ENCODE data around the gene LRRN2. TPM values are rescaled to one million over a fixed set of nuclear protein-coding genes. Genes with fewer than 3 reads are reported as not detected.
"Not testable (repeated sequence)": the region's sequence is repeated elsewhere in the genome, so short reads cannot be mapped to it uniquely, and the experiment has no call there.

The LRRN2 gene
- total RNA-seq, 3 donors from 2014 or later: not detected

DNA sequence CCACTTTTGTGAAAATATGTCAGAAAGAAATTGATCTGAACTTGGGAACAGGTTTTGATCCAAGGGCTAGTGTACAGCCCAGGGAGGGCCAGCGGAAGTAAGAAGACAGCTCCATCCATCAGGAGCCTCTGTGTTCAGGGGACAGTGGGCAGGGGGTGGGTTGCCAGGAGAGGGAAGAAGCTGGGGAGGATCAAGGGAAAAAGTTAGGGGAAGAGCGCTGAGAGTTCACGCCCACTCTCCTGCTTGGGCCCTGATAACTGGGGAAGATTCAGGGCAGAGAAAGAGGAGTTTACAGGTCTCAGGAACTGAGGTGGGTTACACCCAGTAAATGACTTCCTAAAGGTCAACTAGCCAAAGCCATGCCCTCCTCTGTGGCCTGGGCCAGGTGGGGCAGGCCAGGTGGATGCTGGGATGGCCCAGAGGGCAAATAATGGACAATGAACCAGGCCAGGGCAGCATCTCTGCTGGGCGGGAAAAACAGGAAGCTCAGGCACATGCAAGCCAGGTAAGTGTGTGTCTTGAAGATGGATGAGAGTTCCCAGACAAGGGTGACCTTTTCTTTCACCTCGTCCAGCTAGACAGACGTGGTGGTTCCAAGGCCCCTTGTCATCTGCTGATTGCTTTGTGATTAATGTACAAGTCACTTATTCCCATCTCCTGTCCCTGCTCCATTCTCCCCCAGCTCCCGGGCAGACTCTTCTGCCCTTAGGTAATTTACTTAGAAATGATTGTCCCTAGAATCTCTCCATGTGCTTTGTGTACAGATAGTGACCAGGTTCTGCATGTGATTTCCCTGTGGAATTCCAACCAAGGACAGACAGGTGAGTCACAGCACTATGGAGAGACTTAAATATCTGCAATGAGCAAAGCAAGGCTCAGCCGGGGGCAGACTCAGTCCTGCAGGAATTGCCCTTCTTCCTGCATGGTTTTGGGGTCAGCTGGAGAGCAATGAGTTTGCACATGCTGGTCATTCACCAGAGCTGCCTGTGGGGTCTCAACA lies 112.3 kb downstream of the LRRN2 start:
- Mint-ChIP-seq H3K4me3 (no peak overlapping the region), H3K4me1 (ENCODE audit: low read depth) (peaks cover 1% of the 10 kb centered on the region), H3K9me3 (no peaks in the 10 kb centered on the region), H3K27me3 (ENCODE audit: low read depth) (no peaks in the 10 kb centered on the region), H3K36me3 (ENCODE audit: insufficient read depth) (peaks cover 30% of the 10 kb centered on the region)
- ATAC-seq (no peak), DNase-seq (no peak)

DNA sequence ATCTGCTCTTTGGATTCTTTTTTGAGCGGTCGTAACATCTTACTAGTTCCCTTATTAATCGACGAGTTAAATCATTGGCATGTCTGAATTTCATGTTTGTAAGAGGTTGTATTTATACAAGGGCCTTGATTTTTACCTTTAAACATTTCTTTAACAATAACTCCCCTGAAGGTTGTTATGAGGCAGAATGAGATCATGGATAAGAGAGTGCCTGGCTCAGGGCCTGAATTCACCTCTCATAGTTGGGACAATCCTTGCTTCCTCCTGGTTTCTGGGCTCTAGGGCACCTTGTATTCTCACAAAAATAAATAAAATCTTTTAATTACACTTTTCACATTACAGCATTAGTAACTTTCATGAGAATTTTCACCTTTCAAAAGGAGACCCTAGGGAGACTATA lies 113.9 kb downstream of the LRRN2 start:
- Mint-ChIP-seq H3K9me3 (no peaks in the 10 kb centered on the region), H3K4me3 (no peak overlapping the region), H3K27me3 (ENCODE audit: low read depth) (no peaks in the 10 kb centered on the region), H3K36me3 (ENCODE audit: insufficient read depth) (peaks cover 36% of the 10 kb centered on the region), H3K4me1 (ENCODE audit: low read depth) (peaks cover 1% of the 10 kb centered on the region)
- no peak for ATAC-seq
- DNase-seq: no peak

DNA sequence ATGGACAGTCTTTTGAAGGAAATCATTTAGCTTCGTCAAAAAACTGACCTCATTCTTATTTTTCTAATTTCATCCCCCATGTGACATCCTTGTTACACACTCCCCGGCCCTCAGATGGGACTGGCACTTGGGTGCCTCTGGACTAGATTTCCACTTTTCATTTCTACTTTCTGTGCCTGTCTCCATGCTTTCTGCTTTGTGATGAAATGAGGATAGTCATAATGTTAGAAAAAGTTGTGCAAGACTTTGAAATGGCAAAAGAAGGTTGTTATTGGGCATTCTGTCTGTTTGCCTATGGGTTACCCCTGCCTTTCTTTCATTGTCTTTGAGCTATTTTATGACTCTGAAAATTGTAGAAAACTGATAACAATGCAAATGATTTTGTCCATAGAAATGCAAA lies 114.4 kb downstream of the LRRN2 start:
- Mint-ChIP-seq H3K4me1 (ENCODE audit: low read depth) (peaks cover 4% of the 10 kb centered on the region), H3K4me3 (no peak overlapping the region), H3K36me3 (ENCODE audit: insufficient read depth) (peaks cover 36% of the 10 kb centered on the region), H3K9me3 (no peaks in the 10 kb centered on the region), H3K27me3 (ENCODE audit: low read depth) (no peaks in the 10 kb centered on the region)
- ATAC-seq (no peak), DNase-seq (no peak)

DNA sequence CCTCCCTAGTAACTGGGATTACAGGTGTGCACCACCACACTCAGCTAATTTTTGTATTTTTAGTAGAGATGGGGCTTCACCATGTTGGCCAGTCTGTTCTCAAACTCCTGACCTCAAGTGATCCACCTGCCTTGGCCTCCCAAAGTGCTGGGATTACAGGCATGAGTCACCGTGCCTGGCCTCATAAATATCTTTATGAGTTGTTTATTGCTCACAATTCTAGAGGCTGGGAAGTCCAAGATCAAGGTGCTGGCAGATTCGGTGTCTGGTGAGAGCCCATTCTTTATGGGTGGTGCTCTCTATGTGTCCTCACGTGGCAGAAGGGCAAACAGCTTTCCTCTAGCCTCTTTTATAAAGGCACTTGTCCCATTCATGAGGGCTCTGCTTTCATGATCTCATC lies 115.5 kb downstream of the LRRN2 start:
- DNase-seq; H3K9me3 Mint-ChIP-seq; H3K27me3 Mint-ChIP-seq (ENCODE audit: low read depth); H3K4me3 Mint-ChIP-seq; ATAC-seq: not testable (repeated sequence)
- peaks cover 14% of the 10 kb centered on the region for H3K4me1 Mint-ChIP-seq (ENCODE audit: low read depth)
- H3K36me3 Mint-ChIP-seq (ENCODE audit: insufficient read depth): peaks cover 36% of the 10 kb centered on the region

DNA sequence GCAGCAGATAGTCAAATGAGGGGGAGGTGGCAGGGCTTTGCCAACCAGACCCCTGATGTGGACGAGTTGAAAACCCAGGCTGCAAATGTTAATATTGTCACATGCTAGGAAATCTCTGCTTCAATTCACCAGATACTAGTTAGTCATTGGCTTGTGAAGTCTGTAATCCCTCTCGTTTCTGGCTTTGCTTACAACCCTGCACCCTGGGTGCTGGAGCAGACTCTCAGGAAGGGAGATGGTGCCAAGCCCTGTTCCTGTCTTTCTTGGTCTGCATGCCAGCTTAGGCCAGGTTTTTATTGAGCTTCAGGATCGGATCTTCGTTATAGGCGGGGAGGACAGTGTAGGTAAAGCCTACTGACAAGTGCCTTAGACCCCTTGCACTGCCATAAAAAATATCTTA lies 116.1 kb downstream of the LRRN2 start:
- Mint-ChIP-seq H3K4me3 (no peak overlapping the region), H3K4me1 (ENCODE audit: low read depth) (peaks cover 19% of the 10 kb centered on the region), H3K36me3 (ENCODE audit: insufficient read depth) (peaks cover 38% of the 10 kb centered on the region), H3K9me3 (no peaks in the 10 kb centered on the region), H3K27me3 (ENCODE audit: low read depth) (no peaks in the 10 kb centered on the region)
- ATAC-seq: no peak
- no peak for DNase-seq

DNA sequence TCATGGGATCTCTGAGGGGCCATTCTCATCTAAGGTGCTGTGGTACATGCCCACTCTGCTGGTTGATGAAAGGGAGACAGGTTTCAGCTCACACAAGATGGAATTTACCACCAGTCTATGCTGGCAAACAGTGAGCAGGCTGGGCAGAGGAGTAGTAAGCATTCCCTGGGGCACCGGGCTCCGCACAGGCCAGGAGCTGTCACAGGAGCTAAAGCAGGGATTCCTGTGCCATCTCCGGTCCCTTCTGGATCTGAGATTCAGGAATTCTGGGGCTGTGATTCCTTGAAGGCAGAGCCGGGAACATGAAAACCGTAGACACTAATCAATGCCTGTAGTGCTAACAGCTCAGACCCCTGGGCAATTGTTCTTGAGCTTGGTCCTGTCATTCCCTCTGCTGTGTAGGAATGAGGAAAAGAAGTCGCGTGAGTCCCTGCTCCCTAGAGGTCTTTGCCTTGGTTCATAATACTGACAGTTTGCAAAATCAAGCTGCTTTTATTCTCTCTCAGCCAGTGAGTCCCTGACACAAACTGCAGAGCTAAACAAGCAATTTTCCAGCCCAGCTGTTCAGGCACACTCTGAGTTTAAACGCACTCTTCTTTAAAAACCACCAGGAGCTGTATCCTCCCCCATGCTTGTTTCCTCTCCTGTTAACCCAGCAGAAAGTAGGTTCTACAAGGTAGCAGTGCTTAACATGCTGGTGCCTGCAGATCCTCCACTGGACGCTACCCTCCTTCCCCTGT lies 116.8 kb downstream of the LRRN2 start:
- H3K4me1 Mint-ChIP-seq (ENCODE audit: low read depth): peaks cover 24% of the 10 kb centered on the region
- H3K4me3 Mint-ChIP-seq: no peak overlapping the region
- no peaks in the 10 kb centered on the region for H3K27me3 Mint-ChIP-seq (ENCODE audit: low read depth)
- H3K9me3 Mint-ChIP-seq: no peaks in the 10 kb centered on the region
- peaks cover 39% of the 10 kb centered on the region for H3K36me3 Mint-ChIP-seq (ENCODE audit: insufficient read depth)
- ATAC-seq: no peak
- DNase-seq: no peak

Other genes with a start within 250 kb of the LRRN2 start
- 10 to 100 TPM; 13.6 to 18.1 (median 15.6) TPM for gene PIK3C2B, start 190.9 kb downstream of the LRRN2 start, total RNA-seq
- 10 to 100 TPM; 57.4 to 70.3 (median 66.0) TPM for gene MDM4, start 169.3 kb downstream of the LRRN2 start, total RNA-seq
- gene NFASC, start 185.1 kb upstream of the LRRN2 start, total RNA-seq: under 1 TPM; 0.13 to 0.41 (median 0.13) TPM